Measurements from ENCODE around the gene TBC1D16.
"Not testable (repeated sequence)": the region's sequence is repeated elsewhere in the genome, so short reads cannot be mapped to it uniquely, and the experiment has no call there.

The TBC1D16 gene

DNA sequence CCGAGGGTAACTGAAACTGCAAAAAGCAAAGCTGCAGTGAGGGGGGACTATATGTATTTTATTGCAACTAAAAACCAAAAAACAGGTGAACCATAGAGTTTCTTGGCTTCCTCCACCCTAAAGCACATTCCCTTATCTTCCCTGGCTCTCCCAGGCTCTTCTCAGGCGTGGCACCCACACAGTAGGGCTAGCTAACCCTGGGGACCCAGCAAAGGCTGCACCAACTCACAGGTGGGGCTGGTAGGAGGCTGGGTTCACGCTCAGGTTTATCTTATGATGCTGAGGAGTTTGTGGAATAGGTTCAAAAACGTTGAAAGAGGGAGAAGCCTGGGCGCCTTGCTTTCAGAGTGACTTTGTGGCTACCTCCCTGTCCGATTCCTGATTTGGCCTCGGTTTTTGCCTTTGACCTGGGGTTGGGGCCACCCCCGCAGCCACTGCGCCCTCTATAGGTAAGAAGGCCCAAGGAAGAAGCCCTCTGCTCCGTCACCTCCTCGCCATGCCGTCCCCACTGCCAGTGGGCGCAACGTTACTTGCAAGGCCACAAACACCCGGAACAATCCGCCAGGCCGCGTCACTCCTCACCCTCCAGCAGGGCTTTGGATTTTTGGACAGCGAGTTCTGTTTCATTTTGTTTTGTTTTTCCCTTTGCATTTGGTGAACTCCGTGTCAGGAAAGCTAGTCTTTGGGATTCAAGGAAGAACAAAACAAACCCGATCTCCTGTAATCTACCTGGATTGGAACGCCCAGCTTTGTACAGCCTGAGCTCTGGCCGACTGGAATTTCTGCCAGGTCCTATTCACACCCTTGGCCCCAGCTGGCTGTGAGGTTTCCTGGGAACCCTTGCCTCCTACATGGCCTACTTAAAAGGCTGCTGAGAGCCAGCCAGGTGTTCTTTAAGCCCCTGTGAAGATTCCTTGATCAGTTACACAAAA, 60.8 kb downstream of the TBC1D16 start:
- H3K4me1 ChIP-seq (ENCODE audit: control insufficient read depth, insufficient read depth, low read length), result no peaks in the 10 kb centered on the region
- no peak for DNase-seq (ENCODE audit: low read depth)
- H3K4me3 ChIP-seq (ENCODE audit: low read length), result no peak overlapping the region
- no peak overlapping the region for H3K9ac ChIP-seq (ENCODE audit: low read length)
- H3K9me3 ChIP-seq (ENCODE audit: control insufficient read depth, low read length), result no peaks in the 10 kb centered on the region
- H3K27me3 ChIP-seq (replicated peaks; ENCODE audit: control insufficient read depth, insufficient read depth, low read length), result no peaks in the 10 kb centered on the region
- H3K36me3 ChIP-seq (ENCODE audit: control insufficient read depth, insufficient read depth, low read length, severe bottlenecking), result peaks cover 69% of the 10 kb centered on the region

DNA sequence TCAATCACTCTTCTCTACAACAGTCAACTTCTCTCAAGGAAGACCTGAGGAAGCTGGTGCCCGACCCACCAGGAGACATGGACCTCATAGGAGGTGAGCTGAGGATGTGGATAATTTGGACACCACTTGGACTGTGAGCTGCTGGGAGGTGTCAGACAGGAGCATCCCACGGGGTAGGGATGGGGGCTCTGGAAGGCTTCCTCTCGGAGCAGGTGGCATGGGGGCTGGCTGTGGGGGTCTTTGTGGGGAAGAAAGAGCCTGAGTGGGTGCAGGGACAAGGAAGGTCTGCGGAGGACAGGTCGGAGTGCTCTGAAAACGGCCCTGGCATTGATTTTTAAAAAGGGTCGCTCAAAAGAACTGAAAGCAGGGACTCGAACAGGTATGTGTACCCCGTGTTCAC, 64.0 kb downstream of the TBC1D16 start:
- H3K4me3 ChIP-seq (ENCODE audit: low read length), result no peak overlapping the region
- DNase-seq (ENCODE audit: low read depth), result no peak

DNA sequence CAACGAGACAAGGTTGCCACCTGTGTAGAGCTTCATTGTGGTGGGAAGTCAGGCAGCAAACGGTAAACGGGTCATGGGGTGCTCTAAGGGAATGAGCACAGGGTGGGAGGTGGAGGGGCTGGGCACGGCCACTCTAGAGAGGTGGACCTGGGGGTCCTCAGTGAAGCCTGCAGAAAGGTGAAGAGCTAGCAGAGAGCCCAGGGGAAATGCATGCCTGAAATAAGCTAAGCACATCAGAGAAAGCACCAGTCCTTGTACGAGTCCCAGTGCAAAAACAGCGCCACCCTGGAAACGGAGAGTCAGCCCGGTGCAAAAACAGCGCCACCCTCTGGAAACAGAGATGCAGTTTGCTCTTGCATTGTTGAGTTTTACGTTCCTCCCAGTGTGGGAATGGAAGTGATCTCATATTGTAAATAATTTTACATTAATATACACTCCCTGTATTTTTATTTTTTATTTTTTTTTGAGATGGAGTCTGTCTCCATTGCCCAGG, 65.0 kb downstream of the TBC1D16 start:
- peak; percentile 25 for DNase-seq (ENCODE audit: low read depth)
- H3K9me3 ChIP-seq (ENCODE audit: control insufficient read depth, low read length), result no peaks in the 10 kb centered on the region
- no peak overlapping the region for H3K9ac ChIP-seq (ENCODE audit: low read length)
- peaks cover 53% of the 10 kb centered on the region for H3K36me3 ChIP-seq (ENCODE audit: control insufficient read depth, insufficient read depth, low read length, severe bottlenecking)
- H3K4me3 ChIP-seq (ENCODE audit: low read length), result no peak overlapping the region
- no peaks in the 10 kb centered on the region for H3K4me1 ChIP-seq (ENCODE audit: control insufficient read depth, insufficient read depth, low read length)
- H3K27me3 ChIP-seq (replicated peaks; ENCODE audit: control insufficient read depth, insufficient read depth, low read length), result no peaks in the 10 kb centered on the region

More for the DNA sequence above, 64.0 kb downstream of the TBC1D16 start:
- Histone ChIP-seq H3K36me3 (ENCODE audit: control insufficient read depth, insufficient read depth, low read length, severe bottlenecking) (peaks cover 63% of the 10 kb centered on the region), H3K9me3 (ENCODE audit: control insufficient read depth, low read length) (no peaks in the 10 kb centered on the region), H3K9ac (ENCODE audit: low read length) (no peak overlapping the region), H3K4me1 (ENCODE audit: control insufficient read depth, insufficient read depth, low read length) (no peaks in the 10 kb centered on the region), H3K27me3 (replicated peaks; ENCODE audit: control insufficient read depth, insufficient read depth, low read length) (no peaks in the 10 kb centered on the region)

DNA sequence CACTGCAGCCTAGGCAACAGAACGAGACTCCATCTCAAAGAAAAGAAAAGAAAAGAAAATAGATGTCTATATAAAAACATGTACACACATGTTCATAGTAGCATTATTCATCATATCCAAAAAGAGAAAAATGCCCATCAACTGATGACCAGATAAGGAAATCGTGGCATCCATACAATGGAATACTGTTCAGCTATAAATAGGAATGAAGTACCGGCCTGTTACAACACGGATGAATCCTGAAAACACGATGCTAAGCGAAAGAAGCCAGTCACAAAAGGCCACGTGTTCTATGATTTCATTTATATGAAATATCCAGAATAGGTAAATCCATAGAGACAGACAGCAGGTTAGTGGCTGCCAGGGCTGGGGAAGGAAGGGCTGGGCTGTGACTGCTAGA, 65.8 kb downstream of the TBC1D16 start:
- peaks cover 46% of the 10 kb centered on the region for H3K36me3 ChIP-seq (ENCODE audit: control insufficient read depth, insufficient read depth, low read length, severe bottlenecking)
- no peaks in the 10 kb centered on the region for H3K27me3 ChIP-seq (replicated peaks; ENCODE audit: control insufficient read depth, insufficient read depth, low read length)
- H3K4me3 ChIP-seq (ENCODE audit: low read length), result no peak overlapping the region
- H3K9ac ChIP-seq (ENCODE audit: low read length), result no peak overlapping the region
- H3K4me1 ChIP-seq (ENCODE audit: control insufficient read depth, insufficient read depth, low read length), result no peaks in the 10 kb centered on the region
- no peaks in the 10 kb centered on the region for H3K9me3 ChIP-seq (ENCODE audit: control insufficient read depth, low read length)
- DNase-seq (ENCODE audit: low read depth), result no peak

DNA sequence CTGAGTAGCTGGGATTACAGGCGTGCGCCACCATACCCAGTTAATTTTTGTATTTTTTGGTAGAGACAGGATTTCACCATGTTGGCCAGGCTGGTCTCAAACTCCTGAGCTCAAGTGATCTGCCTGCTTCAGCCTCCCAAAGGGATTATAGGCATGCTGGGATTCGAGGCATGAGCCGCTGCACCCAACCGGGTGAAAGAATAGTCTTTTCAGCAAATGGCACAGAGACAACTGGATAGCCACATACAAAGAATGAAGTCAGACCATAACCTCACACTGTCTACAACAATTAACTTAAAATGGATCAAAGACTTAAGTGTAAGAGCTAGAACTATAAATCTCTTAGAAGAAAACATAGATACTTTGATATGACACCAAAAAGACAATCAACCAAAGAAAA, 67.6 kb downstream of the TBC1D16 start:
- no peaks in the 10 kb centered on the region for H3K27me3 ChIP-seq (replicated peaks; ENCODE audit: control insufficient read depth, insufficient read depth, low read length)
- DNase-seq (ENCODE audit: low read depth), result no peak
- H3K4me1 ChIP-seq (ENCODE audit: control insufficient read depth, insufficient read depth, low read length), result no peaks in the 10 kb centered on the region
- H3K36me3 ChIP-seq (ENCODE audit: control insufficient read depth, insufficient read depth, low read length, severe bottlenecking), result peaks cover 45% of the 10 kb centered on the region
- no peak overlapping the region for H3K9ac ChIP-seq (ENCODE audit: low read length)
- no peaks in the 10 kb centered on the region for H3K9me3 ChIP-seq (ENCODE audit: control insufficient read depth, low read length)
- H3K4me3 ChIP-seq (ENCODE audit: low read length), result no peak overlapping the region

DNA sequence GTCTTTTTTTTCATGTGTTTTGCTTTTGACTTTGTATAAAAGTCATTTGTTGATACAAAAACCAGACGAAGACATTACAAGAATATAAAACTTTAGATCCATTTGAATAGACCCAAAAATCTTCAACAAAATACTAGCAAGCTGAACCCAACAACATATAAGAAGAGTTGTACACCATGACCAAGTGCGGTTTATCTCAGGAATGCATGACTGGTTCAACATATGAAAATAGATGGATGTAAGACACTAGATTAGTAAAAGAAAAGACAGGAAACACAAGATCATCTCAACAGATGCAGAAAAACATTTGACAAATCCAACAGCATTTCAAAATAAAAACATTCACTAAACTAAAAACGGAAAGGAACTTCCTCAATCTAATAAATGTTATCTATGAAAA, 69.0 kb downstream of the TBC1D16 start:
- no peaks in the 10 kb centered on the region for H3K9me3 ChIP-seq (ENCODE audit: control insufficient read depth, low read length)
- H3K4me1 ChIP-seq (ENCODE audit: control insufficient read depth, insufficient read depth, low read length), result no peaks in the 10 kb centered on the region
- no peak for DNase-seq (ENCODE audit: low read depth)
- peaks cover 31% of the 10 kb centered on the region for H3K36me3 ChIP-seq (ENCODE audit: control insufficient read depth, insufficient read depth, low read length, severe bottlenecking)
- no peak overlapping the region for H3K4me3 ChIP-seq (ENCODE audit: low read length)
- no peak overlapping the region for H3K9ac ChIP-seq (ENCODE audit: low read length)
- no peaks in the 10 kb centered on the region for H3K27me3 ChIP-seq (replicated peaks; ENCODE audit: control insufficient read depth, insufficient read depth, low read length)

DNA sequence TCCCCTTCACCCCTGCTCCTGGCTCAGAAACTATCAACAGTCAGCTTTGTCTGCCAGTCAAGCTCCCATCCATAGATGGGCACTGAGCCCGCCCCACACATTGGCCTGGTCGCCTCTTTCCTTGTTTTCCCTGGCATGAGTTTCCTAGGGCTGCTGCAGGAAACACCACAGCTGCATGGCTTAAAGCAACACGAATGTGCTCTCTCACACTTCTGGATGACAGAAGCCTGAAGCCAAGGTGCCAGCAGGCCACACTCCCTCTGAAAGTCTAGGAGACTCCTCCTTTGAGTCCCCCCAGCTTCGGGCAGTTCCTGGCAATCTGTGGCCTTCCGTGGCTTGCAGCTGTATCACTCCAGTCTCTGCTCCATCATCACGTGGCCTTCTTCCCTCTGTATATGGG, 69.9 kb downstream of the TBC1D16 start:
- Histone ChIP-seq H3K27me3 (replicated peaks; ENCODE audit: control insufficient read depth, insufficient read depth, low read length) (no peaks in the 10 kb centered on the region), H3K36me3 (ENCODE audit: control insufficient read depth, insufficient read depth, low read length, severe bottlenecking) (peaks cover 28% of the 10 kb centered on the region), H3K4me3 (ENCODE audit: low read length) (no peak overlapping the region), H3K4me1 (ENCODE audit: control insufficient read depth, insufficient read depth, low read length) (peaks cover 2% of the 10 kb centered on the region), H3K9me3 (ENCODE audit: control insufficient read depth, low read length) (peaks cover 2% of the 10 kb centered on the region), H3K9ac (ENCODE audit: low read length) (no peak overlapping the region)
- DNase-seq (ENCODE audit: low read depth), result no peak

DNA sequence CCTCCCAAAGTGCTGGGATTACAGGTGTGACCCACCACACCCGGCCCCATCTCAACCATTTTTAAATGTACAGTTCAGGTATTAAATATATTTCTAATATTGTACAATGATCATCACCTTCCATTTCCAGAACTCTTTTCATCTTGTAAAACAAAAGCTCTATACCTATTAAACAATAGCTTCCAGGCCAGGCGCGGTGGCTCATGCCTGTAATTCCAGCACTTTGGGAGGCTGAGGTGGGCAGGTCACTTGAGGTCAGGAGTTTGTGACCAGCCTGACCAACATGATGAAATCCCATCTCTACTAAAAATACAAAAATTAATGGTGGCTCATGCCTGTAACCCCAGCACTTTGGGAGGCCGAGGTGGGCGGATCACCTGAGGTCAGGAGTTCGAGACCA, 73.2 kb downstream of the TBC1D16 start:
- not testable (repeated sequence) for H3K27me3 ChIP-seq (replicated peaks; ENCODE audit: control insufficient read depth, insufficient read depth, low read length); DNase-seq (ENCODE audit: low read depth); H3K9me3 ChIP-seq (ENCODE audit: control insufficient read depth, low read length); H3K4me1 ChIP-seq (ENCODE audit: control insufficient read depth, insufficient read depth, low read length); H3K9ac ChIP-seq (ENCODE audit: low read length); H3K36me3 ChIP-seq (ENCODE audit: control insufficient read depth, insufficient read depth, low read length, severe bottlenecking); H3K4me3 ChIP-seq (ENCODE audit: low read length)

DNA sequence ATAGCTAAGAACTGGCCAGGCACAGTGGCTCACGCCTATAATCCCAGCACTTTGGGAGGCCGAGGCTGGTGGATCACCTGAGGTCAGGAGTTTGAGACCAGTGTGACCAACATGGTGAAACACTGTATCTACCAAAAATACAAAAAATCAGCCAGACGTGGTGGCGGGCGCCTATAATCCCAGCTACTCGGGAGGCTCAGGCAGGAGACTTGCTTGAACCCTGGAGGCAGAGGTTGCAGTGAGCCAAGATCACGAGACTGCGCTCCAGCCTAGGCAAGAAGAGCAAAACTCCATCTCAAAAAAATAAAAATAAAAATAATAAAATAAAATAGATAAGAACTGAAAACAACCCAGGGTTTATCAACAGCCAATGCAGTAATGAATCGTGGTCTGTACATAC, 74.1 kb downstream of the TBC1D16 start:
- not testable (repeated sequence) for H3K36me3 ChIP-seq (ENCODE audit: control insufficient read depth, insufficient read depth, low read length, severe bottlenecking); H3K4me1 ChIP-seq (ENCODE audit: control insufficient read depth, insufficient read depth, low read length); H3K9me3 ChIP-seq (ENCODE audit: control insufficient read depth, low read length); H3K27me3 ChIP-seq (replicated peaks; ENCODE audit: control insufficient read depth, insufficient read depth, low read length); H3K9ac ChIP-seq (ENCODE audit: low read length); H3K4me3 ChIP-seq (ENCODE audit: low read length); DNase-seq (ENCODE audit: low read depth)

DNA sequence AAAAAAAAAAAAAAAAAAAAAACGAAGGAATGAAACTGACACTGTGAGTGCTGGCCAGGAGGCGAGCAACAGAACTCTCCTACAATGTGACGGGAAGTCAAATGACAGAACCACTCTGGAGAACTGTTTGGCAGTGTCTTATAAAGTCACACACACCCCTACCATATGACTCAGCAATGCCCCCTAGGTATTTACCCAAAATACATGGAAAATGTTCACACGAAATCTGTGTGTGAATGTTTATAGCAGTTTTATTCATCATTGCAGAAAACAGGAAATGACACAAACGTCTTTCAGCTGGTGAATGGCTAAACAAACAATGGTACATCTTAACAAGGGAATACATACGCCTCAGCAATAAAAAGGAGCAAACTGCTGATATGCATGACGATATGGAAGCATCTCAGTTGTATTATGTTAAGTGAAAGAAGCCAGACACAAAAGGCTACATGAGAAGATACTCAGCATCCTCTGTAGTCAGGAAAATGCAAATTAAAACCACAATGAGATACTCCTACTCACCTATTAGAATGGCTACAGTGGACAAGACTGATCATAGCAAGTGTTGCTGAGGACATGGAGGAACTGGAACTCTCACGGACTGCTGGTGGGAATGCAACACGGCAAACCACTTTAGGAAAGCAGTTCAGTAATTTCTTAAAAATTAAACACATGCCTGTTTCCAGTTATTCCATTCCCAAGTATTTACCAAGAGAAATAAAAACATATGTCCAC, 74.7 kb downstream of the TBC1D16 start:
- DNase-seq (ENCODE audit: low read depth), result no peak
- peaks cover 2% of the 10 kb centered on the region for H3K4me1 ChIP-seq (ENCODE audit: control insufficient read depth, insufficient read depth, low read length)
- no peaks in the 10 kb centered on the region for H3K27me3 ChIP-seq (replicated peaks; ENCODE audit: control insufficient read depth, insufficient read depth, low read length)
- H3K9me3 ChIP-seq (ENCODE audit: control insufficient read depth, low read length), result peaks cover 2% of the 10 kb centered on the region
- no peak overlapping the region for H3K9ac ChIP-seq (ENCODE audit: low read length)
- H3K4me3 ChIP-seq (ENCODE audit: low read length), result no peak overlapping the region
- H3K36me3 ChIP-seq (ENCODE audit: control insufficient read depth, insufficient read depth, low read length, severe bottlenecking), result peaks cover 7% of the 10 kb centered on the region

DNA sequence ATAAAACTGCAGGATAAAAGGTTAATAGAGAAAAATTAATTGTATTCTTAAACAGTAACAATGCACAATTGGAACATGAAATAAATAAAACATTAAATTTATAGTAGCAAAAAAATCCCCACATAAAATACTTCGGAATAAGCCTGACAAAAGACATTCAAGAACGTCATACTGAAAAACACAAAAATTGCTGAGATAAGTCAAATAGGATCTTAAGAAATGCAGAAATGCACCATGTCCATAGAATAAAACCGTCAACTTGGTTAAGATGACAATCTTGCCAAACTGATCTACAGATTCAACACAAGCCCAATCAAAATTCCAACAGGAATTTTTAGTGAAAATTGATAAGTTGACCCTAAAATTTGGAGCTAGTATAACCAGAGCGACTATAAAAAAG, 76.6 kb downstream of the TBC1D16 start:
- peaks cover 2% of the 10 kb centered on the region for H3K9me3 ChIP-seq (ENCODE audit: control insufficient read depth, low read length)
- H3K36me3 ChIP-seq (ENCODE audit: control insufficient read depth, insufficient read depth, low read length, severe bottlenecking), result peaks cover 7% of the 10 kb centered on the region
- no peak overlapping the region for H3K4me3 ChIP-seq (ENCODE audit: low read length)
- peaks cover 2% of the 10 kb centered on the region for H3K4me1 ChIP-seq (ENCODE audit: control insufficient read depth, insufficient read depth, low read length)
- H3K9ac ChIP-seq (ENCODE audit: low read length), result no peak overlapping the region
- no peak for DNase-seq (ENCODE audit: low read depth)
- H3K27me3 ChIP-seq (replicated peaks; ENCODE audit: control insufficient read depth, insufficient read depth, low read length), result no peaks in the 10 kb centered on the region
